Superior temporal gyrus (tissue), 1 donor: ENCODE results near the gene YBEY.

Experiments used
- DNase-seq: peaks from one replicate; pipeline ENCODE4 v3.0.0-alpha.2; 2016; ENCODE audit errors: extremely low spot score

The YBEY gene

GRCh38 chr21:46264690-46265144, 21.4 kb upstream of the YBEY start:
- DNase-seq = no peak

- no peak for DNase-seq
Observed at GRCh38 chr21:46265736-46266525, 20.2 kb upstream of the YBEY start.

DNA sequence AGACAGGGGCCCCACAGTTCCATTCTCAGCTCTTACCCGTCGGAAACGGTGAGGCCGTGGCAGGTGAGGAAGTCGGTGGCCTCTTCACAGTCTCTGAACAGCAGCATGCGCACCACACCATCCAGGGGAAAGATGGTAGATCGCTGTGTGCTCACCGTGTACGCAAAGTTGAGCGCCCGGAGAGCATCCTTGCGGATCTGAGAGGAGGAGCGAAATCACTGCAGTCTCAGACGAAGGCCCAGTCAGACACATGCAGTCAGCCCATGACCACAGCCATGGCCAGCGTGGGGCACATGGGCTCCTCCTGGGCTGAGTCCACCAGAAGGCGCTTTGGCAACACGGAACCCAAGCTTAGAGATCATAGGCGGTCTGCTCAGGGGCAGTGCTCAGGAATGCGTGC, 19.2 kb upstream of the YBEY start:
- no peak for DNase-seq

GRCh38 chr21:46268371-46268770, 17.8 kb upstream of the YBEY start:
- DNase-seq = no peak

- no peak for DNase-seq
Observed at GRCh38 chr21:46269466-46269865, 16.7 kb upstream of the YBEY start.

- DNase-seq = no peak
Observed at GRCh38 chr21:46273341-46273740, 12.8 kb upstream of the YBEY start.

DNA sequence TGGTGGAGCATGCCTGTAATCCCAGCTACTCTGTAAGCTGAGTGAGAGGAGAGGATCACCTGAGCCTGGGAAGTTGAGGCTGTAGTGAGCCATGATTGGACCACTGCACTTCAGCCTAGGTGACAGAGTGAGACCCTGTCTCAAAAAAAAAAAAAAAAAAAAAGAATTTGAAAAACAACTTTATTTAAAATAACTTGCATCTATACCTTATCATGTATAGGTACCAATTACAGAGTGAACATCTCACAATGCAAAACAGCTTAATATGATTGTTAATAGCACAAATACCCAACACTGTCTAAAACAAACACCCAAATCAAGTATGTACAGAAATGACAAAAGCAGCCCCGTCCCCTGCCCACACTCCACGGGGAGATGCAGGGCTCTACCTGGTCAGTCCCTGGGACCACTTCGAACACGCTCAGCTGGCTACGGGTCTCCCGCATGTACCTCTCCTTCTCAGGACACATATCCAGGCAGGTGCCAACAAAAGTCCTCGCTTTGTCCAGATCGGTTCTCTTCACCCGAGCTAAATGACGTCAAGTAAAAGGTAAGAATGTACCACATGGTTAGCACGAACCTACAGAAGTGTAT, 11.2 kb upstream of the YBEY start:
- no peak for DNase-seq

DNA sequence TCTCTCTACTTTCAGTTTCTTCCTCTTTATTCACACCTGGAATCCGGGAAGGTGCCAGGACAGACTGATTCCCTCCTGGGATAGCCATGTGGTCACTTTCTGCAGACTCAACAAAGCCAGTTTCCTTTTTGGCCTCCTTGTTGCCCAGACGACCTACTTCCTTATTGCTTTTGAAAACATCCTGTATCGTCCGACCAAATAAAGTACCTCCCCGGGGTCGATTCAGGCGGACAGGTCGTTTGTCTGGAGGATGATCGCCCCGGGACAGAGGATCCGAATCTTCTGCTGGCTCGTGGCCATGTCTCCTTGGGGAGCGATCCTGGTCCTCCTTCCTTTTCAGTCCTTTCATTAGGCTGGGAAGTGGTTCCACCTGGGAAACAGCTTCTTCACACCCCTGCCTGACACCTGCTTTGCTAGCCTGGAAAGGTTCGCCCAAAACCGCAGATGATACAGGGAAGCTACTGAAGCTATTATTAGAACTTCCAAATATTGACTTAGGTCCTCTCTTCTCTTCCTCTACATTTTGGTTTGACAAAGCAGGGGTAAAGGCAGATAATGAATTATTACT, 2.0 kb upstream of the YBEY start:
- DNase-seq = no peak

DNA sequence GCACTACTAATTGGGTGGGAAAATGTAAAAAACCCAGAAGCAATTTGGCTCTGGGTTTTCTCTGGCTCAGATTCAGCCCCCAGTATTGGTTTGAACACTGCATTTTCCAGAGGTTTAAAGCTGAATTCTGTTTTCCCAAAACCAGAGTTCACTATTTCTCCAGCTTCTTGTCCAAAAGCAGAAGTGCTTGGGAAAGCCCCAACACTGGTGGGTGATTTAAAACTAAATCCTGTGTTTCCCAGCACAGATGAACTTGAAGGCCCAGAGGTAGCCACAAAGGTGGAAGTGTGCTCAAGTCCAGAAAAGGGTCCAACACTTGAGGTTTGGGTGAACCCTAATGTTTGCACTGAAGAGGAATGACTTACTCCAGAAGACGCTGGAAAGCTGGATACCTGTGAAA, 1.4 kb upstream of the YBEY start:
- DNase-seq = no peak

- no peak for DNase-seq
Observed at GRCh38 chr21:46285206-46285661, 908 bp upstream of the YBEY start, which contains the start of gene MCM3AP. Gene MCM3AP, minus strand, starts transcription at chr21:46285611. Its CDS starts 325 bp downstream, at chr21:46285286.

DNA sequence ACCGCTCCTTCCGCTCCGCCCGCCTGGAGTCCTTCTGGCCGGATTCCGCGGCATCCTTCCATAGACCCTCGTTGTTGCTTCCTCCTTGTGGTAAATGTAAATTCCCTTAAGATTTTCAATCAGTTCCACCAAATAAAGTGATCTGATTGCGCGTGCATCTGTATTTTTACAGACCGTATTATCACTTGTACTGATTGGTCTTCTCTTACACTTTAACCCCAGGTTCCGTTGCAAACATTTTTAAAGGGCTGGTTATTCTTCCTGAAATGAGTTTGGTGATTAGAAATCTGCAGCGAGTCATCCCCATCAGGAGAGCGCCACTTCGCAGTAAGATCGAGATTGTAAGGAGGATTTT, 483 bp downstream of the YBEY start:
- DNase-seq = peak; percentile 63

- DNase-seq = no peak
Observed at GRCh38 chr21:46287541-46287940, 1.4 kb downstream of the YBEY start.

GRCh38 chr21:46289655-46290179, 3.6 kb downstream of the YBEY start:
- no peak for DNase-seq

DNA sequence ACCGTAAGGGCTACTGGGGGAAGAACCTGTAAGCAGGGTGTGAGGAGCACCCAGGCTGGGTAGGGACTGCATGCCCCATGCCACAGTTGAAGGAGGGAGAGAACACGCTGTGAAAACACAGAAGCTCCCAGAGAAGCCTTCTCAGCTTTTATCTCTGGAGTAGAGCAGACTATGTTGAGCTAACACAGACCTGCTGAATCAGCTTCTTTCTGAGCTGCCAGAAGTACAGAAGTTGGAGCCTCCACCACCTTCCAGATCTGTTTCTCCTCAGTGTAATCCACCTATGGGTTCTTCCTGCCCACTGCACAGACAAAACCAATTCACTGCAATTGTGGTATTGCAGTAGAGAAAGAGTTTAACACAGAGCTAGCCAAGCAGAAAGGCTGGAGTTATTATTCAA, 5.4 kb downstream of the YBEY start:
- DNase-seq = no peak

- no peak for DNase-seq
Observed at GRCh38 chr21:46294647-46295176, 8.6 kb downstream of the YBEY start.

GRCh38 chr21:46295177-46295770, 9.1 kb downstream of the YBEY start:
- DNase-seq = no peak

DNA sequence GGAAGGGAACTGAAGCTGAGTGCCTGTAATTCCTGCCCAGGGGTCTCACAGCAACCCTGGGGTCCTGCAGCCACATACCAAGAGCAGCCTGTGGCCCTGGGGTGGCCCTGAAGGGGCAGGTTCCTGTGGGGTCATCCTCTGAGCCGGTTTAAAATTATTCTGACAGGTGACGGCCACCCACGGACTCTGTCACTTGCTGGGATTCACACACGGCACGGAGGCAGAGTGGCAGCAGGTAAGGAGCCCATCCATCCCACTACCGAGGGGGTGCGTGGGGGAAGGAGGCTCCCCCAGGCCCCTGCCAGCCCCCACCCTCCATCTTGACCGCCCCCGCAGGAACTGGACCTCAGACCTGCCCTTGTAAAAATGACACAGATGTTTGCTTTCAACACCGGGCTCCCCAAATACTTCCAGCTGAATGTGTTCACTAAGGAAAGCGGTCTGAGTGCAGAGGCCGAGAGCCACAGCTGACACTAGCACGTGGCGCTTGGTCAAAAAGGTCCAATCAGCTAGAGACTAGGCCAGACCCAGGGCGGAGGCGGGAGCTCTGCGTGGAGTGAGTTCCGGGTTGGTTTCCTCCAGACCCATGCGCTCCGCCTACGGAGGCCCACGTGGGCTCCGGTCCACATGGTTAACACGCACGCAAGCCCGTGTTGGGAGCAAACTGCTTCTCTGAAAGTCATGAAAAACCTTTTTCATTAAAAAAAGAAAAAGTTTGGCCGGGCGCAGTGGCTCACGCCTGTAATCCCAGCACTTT, 10.0 kb downstream of the YBEY start:
- no peak for DNase-seq

GRCh38 chr21:46297338-46298271, 11.5 kb downstream of the YBEY start:
- DNase-seq = no peak

DNA sequence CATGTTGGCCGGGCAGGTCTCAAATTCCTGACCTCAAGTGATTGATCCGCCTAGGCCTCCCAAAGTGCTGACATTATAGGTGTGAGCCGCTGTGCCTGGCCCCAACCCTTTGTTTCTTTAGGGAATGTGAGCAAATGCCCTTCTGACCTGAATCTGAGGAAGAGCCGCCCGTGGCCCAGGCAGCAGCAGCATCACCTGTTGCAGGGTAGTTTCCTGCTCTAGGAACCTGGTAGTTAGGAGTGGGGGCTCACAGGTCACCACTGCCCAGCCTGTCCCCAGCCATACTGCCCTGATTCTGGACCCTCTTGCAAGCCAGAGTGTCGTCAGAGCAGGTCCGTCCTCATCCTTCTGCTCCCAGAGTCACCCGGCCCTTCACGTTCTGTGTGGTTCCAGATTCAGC, 13.0 kb downstream of the YBEY start:
- no peak for DNase-seq

GRCh38 chr21:46301759-46302158, 15.6 kb downstream of the YBEY start:
- no peak for DNase-seq
